K562 (cell line): ENCODE data around the gene IGSF21. TPM values are rescaled to one million over a fixed set of nuclear protein-coding genes. Genes with fewer than 3 reads are reported as not detected.

Experiments
- ATAC-seq: fragments of 200-7000 bp; cut with Tn5 transposase; 3 replicates; pipeline ENCODE4 v1.9.1; 2020; ENCODE audit warnings: moderate library complexity
- BruUV-seq: library from RNA; stranded (reverse); fragments of 400-500 nt; replicated peaks from 2 replicates; lab custom pipeline; 2021; lab: Mats Ljungman, UMichigan
- CTCF ChIA-PET: fragments of 300-600 bp; formaldehyde crosslinking; extraction: SDS; loops from one replicate; lab custom pipeline; 2021; ENCODE audit warnings: low intra/inter-chr PET ratio; lab: Yijun Ruan, JAX
- POLR2A ChIA-PET: fragments of 300-600, 350-650 bp; sonication (Branson Sonifier 250); formaldehyde crosslinking; extraction: SDS; loops from one replicate; lab custom pipeline; 2021; ENCODE audit warnings: antibody characterized with exemption, inconsistent platforms; lab: Yijun Ruan, JAX
- DNase-seq, 4 experiments: peaks; one replicate each; pipeline versions ENCODE4 v3.0.0 to v3.0.0-alpha.2; 2011 to 2018; ENCODE audit warnings: low spot score in 3 of 4, mixed read lengths in 3 of 4; ENCODE audit errors: extremely low read depth in 1 of 4
- FAIRE-seq: peaks from 2 replicates; lab custom pipeline; 2011; peaks lifted over from hg19 to GRCh38; lab: Jason Lieb, UNC
- H2AFZ ChIP-seq: 2 replicates; pipeline ENCODE4 v1.6.0; 2011; ENCODE audit warnings: low read depth, low read length, control low read depth, inconsistent platforms
- H3K27ac ChIP-seq: fragments of 200-600 bp; 3 replicates; pipeline ENCODE4 v1.8.0; 2011; ENCODE audit warnings: low read depth, mild to moderate bottlenecking, control low read depth, inconsistent platforms, low read length, moderate library complexity, mixed read lengths; ENCODE audit errors: extremely low read depth
- H3K27me3 ChIP-seq, 2 experiments: fragments of 300-600 bp in 1 of 2; 2 replicates in 1 of 2; 3 replicates in 1 of 2; pipeline versions ENCODE4 v1.6.0 to v1.8.0; 2011; ENCODE audit warnings: inconsistent platforms in 2 of 2, low read length in 2 of 2, mild to moderate bottlenecking in 1 of 2, mixed read lengths in 1 of 2, moderate library complexity in 1 of 2; ENCODE audit not compliant: control insufficient read depth in 2 of 2, insufficient read depth in 2 of 2
- H3K36me3 ChIP-seq: fragments of 300-600 bp; 3 replicates; pipeline ENCODE4 v1.8.0; 2011; ENCODE audit warnings: mild to moderate bottlenecking, low read length, inconsistent platforms; ENCODE audit not compliant: control insufficient read depth, insufficient read depth
- H3K4me1 ChIP-seq, 2 experiments: fragments of 200-600 bp in 1 of 2; replicated peaks in 1 of 2; 2 replicates in 1 of 2; 3 replicates in 1 of 2; pipeline versions ENCODE4 v1.5.1 to v1.8.0; 2011; ENCODE audit warnings: inconsistent platforms in 2 of 2, low read length in 2 of 2, mild to moderate bottlenecking in 1 of 2, mixed read lengths in 1 of 2, moderate library complexity in 1 of 2; ENCODE audit not compliant: control insufficient read depth in 2 of 2, insufficient read depth in 2 of 2
- H3K4me2 ChIP-seq: 2 replicates; pipeline ENCODE4 v1.6.1; 2011; ENCODE audit warnings: low read length, control low read depth, inconsistent platforms, mixed read lengths; ENCODE audit not compliant: insufficient read depth
- H3K4me3 ChIP-seq: fragments of 200-600 bp; sonication (generic), shearing (Covaris generic); 2 replicates; pipeline ENCODE4 v1.5.1; 2016; ENCODE audit warnings: control low read depth, inconsistent platforms
- H3K79me2 ChIP-seq: fragments of 200-600 bp; 3 replicates; pipeline ENCODE4 v1.8.0; 2011; ENCODE audit warnings: low read length, inconsistent platforms; ENCODE audit not compliant: control insufficient read depth, insufficient read depth
- H3K9ac ChIP-seq, 2 experiments: 2 replicates each; pipeline versions ENCODE4 v1.6.0 to v1.6.1; 2011; ENCODE audit warnings: low read depth in 2 of 2, low read length in 2 of 2, control low read depth in 1 of 2, inconsistent platforms in 1 of 2, mild to moderate bottlenecking in 1 of 2, mixed read lengths in 1 of 2; ENCODE audit not compliant: insufficient read depth in 1 of 2
- H3K9me1 ChIP-seq: one replicate; pipeline ENCODE4 v1.6.0; 2011; ENCODE audit warnings: inconsistent platforms, mild to moderate bottlenecking, low read length, moderate library complexity; ENCODE audit not compliant: control insufficient read depth, insufficient read depth
- H3K9me3 ChIP-seq: replicated peaks from 2 replicates; pipeline ENCODE4 v1.5.1; 2011; ENCODE audit warnings: low read depth, low read length, inconsistent platforms; ENCODE audit not compliant: control insufficient read depth, insufficient read depth
- H4K20me1 ChIP-seq: replicated peaks from 2 replicates; pipeline ENCODE4 v1.6.1; 2011; ENCODE audit warnings: low read length, inconsistent platforms, mixed read lengths; ENCODE audit not compliant: control insufficient read depth, insufficient read depth
- EGR1 ChIP-seq: fragments of 450-650 bp; conservative IDR thresholded peaks from 2 replicates; pipeline ENCODE4 v1.6.1; 2017; ENCODE audit warnings: mild to moderate bottlenecking
- MYC ChIP-seq, 2 experiments: fragments of 250-450 bp in 1 of 2; sonication (Bioruptor Pico) in 1 of 2; IDR thresholded peaks; 2 replicates each; pipeline versions ENCODE4 v1.5.1 to v1.6.1; 2012 to 2021; ENCODE audit warnings: low read depth in 2 of 2, borderline replicate concordance in 1 of 2, improper control_type of control experiment in 1 of 2, low read length in 1 of 2, mild to moderate bottlenecking in 1 of 2, moderate library complexity in 1 of 2
- NR3C1 ChIP-seq: sonication (generic); formaldehyde crosslinking; IDR thresholded peaks from 2 replicates; pipeline ENCODE4 v1.8.1; 2022; ENCODE audit warnings: missing genetic modification reagents
- RB1 ChIP-seq: fragments of 450-650 bp; IDR thresholded peaks from 2 replicates; pipeline ENCODE4 v1.6.1; 2017; ENCODE audit warnings: low read depth, mild to moderate bottlenecking
- TCF3 ChIP-seq: sonication (generic); formaldehyde crosslinking; IDR thresholded peaks from 2 replicates; pipeline ENCODE4 v1.4.0; 2020; ENCODE audit warnings: mild to moderate bottlenecking, missing genetic modification reagents
- ZC3H4 ChIP-seq: sonication (generic); formaldehyde crosslinking; IDR thresholded peaks from 2 replicates; pipeline ENCODE4 v1.9.0; 2021; ENCODE audit warnings: missing genetic modification reagents, borderline replicate concordance
- WGBS: fragments of 100-300 bp; shearing (Covaris generic); methylation state at CpG from one replicate; pipeline ENCODE4 v1.1.6; 2016; ENCODE audit warnings: low coverage, mixed read lengths; ENCODE audit not compliant: insufficient coverage; ENCODE audit errors: missing lambda C conversion rate; 5-methylcytosine and 5-hydroxymethylcytosine counted together
- in situ Hi-C: fragments of 300-500 bp; cut with MboI; formaldehyde crosslinking; loops from 4 replicates; pipeline ENCODE4 v1.15.0; 2018; ENCODE audit warnings: inconsistent platforms, mixed read lengths
- intact Hi-C: fragments of 100-400 bp; cut with micrococcal nuclease; formaldehyde crosslinking; loops from 2 replicates; pipeline ENCODE4 v1.14.2; 2022
- polyA plus RNA-seq, 8 experiments: library from polyadenylated mRNA; depleted of rRNA in 4 of 8; stranded (reverse) in 5 of 8; unstranded in 3 of 8; fragments of >200 nt; fragmentation: Nextera tagmentation in 2 of 8; fragmentation: Illumina TruSeq in 1 of 8; extraction: Ambion mirVana in 2 of 8; extraction: Trizol in 1 of 8; gene quantifications; 2 replicates each; pipeline versions ENCODE4 v1.2.1 to v1.2.3, GENCODE V29; 2011 to 2014; ENCODE audit warnings: inconsistent platforms in 1 of 8, missing spikeins in 1 of 8
- total RNA-seq, 7 experiments: library from RNA; depleted of rRNA in 6 of 7; stranded (reverse); fragments of >200 nt in 6 of 7; fragmentation: Illumina TruSeq in 2 of 7; extraction: Trizol in 2 of 7; gene quantifications; 2 replicates each; pipeline versions ENCODE4 v1.2.1 to v1.2.3, GENCODE V29; 2011 to 2021; ENCODE audit warnings: low replicate concordance in 1 of 7

IGSF21 gene
- total and polyA plus RNA-seq, 9 of the 15 experiments (the other 6 are each of a cell fraction or from before 2014, with no cell fraction given) = not detected

DNA sequence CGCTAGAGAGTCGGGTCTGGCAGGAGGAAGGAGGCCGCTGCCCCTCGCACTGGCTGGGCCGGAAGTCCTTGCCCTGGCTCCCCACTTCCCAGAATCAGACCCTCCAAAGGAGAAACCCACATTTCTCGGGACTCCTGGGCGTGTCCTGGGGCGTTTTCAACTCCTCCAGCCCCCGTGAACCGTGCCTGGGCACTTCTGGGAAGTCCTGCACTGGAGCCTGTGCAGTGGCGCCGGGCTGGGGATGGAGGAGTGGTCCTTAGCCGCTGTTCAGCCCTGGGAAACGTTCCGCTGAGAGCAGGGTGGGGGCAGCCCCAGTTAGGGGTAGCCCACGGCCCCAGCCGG, 3.0 kb downstream of the IGSF21 start:
- no peaks in the 10 kb centered on the region for H3K36me3 ChIP-seq
- no peak overlapping the region for H3K4me3 ChIP-seq
- no TSS peak for BruUV-seq
- POLR2A ChIA-PET = interaction anchor here (0.5 kb wide), 1 partner anchor 160 kb away, joined by 4 read pairs; no protein-coding TSS in a partner anchor
- WGBS = 5% methylated on average over 17 of the region's 17 CpGs
- peaks cover 0 to 41% of the 10 kb centered on the region in 2 experiments; a peak in 3 of 5 replicates for H3K27me3 ChIP-seq
- no peak overlapping the region for H3K9ac ChIP-seq
- CTCF ChIA-PET = no interaction called here
- TF ChIP-seq NR3C1 (CRISPR knock-in tag) (no peak), RB1 (no peak), ZC3H4 (CRISPR knock-in tag) (no peak)
- H3K9me1 ChIP-seq = no peaks in the 10 kb centered on the region
- peaks cover 0 to 18% of the 10 kb centered on the region in 2 experiments; a peak in 2 of 5 replicates for H3K4me1 ChIP-seq
- ATAC-seq (peak; percentile 23; the same call in 1 of the 3 replicates), DNase-seq (no peak), FAIRE-seq (no peak)
- in situ Hi-C loops = no loop called here
- no peaks in the 10 kb centered on the region for H3K9me3 ChIP-seq
- H3K4me2 ChIP-seq = no peak overlapping the region
- 0 out of 2 replicates have a peak, but pooled peaks cover 5% of the 10 kb centered on the region for H4K20me1 ChIP-seq
- intact Hi-C loops = no loop called here
- no peak overlapping the region for H3K27ac ChIP-seq
- no peak overlapping the region for H2AFZ ChIP-seq
- no peaks in the 10 kb centered on the region for H3K79me2 ChIP-seq

- Histone ChIP-seq H3K4me1 (peaks cover 0 to 18% of the 10 kb centered on the region in 2 experiments; a peak in 2 of 5 replicates), H3K27me3 (peaks cover 0 to 41% of the 10 kb centered on the region in 2 experiments; a peak in 3 of 5 replicates)
- peak; percentile 85 for ATAC-seq
- TF ChIP-seq EGR1 (0 out of 2 replicates have a peak, but pooled peaks have one; percentile 1), MYC (IDR thresholded peaks at IDR 0.05; ENCODE audit: low read depth, low read length) (no peak), MYC (CRISPR knock-in tag; IDR thresholded peaks at IDR 0.05; ENCODE audit: borderline replicate concordance, low read depth) (no peak), TCF3 (no peak)
- TF ChIP-seq, all 486 proteins: peak for 1
- Histone ChIP-seq H3K4me2 (no peak overlapping the region), H2AFZ (no peak overlapping the region), H3K79me2 (no peaks in the 10 kb centered on the region), H3K27ac (no peak overlapping the region), H4K20me1 (0 out of 2 replicates have a peak, but pooled peaks cover 5% of the 10 kb centered on the region), H3K9ac (no peak overlapping the region), H3K9me1 (no peaks in the 10 kb centered on the region), H3K36me3 (no peaks in the 10 kb centered on the region), H3K4me3 (no peak overlapping the region), H3K9me3 (no peaks in the 10 kb centered on the region)
- BruUV-seq = no TSS peak
- in situ Hi-C loops (no loop called here), intact Hi-C loops (no loop called here)
- ChIA-PET POLR2A (interaction anchor here (0.5 kb wide), 1 partner anchor 159 kb away, joined by 4 read pairs; no protein-coding TSS in a partner anchor), CTCF (no interaction called here)
- 8% methylated on average over 30 of the region's 30 CpGs for WGBS
- no peak for FAIRE-seq
- peak; percentile 34 to 71 (median 64) for DNase-seq
Measured at GRCh38 chr1:18110968-18111367, 3.4 kb downstream of the IGSF21 start.
